ENCODE data around the gene NUP214. TPM values are rescaled to one million over a fixed set of nuclear protein-coding genes. Genes with fewer than 3 reads are reported as not detected.

NUP214 gene
- total RNA-seq, 5 donors from 2014 or later (not counting 1 experiment from before 2014, with no cell fraction given): 66.7 to 106 (median 68.5) TPM

DNA sequence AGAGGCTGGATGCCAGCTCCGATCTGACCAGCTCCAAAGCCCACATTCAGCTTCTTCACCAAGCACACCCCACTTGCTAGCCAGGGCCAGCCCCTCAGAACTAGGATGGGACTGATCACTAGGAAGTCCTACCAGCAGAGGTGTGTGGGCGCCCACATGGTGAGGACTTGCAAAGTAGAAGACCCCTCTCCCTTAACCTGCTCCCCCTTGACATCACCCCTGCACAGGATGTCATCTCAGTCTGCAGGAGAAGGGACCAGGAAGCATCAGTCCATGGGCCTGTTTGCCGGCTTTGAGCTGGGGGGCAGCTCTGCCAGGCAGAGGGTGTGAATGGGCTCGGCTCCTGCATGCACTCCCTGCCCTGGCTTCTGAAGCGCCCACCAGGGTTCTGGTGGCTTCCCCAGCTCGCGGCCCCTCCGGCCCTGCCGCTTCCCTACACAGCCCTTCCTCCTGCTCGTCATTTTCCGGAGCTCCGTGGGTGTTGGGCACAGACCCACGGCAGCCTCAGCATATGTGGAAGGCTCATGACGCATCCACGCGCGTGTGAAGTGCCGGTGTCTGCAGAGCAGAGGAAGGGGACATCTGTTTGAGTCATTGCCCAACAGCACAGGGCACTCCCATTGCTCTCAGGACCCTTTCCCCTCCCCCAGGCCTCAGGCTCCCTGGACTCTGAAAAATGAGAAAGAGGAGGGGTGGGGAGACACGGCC is 154.6 kb downstream of the NUP214 start:
- H3K36me3 Mint-ChIP-seq: peaks cover 8% of the 10 kb centered on the region
- no peak for DNase-seq
- H3K27me3 Mint-ChIP-seq: peaks cover 0 to 6% of the 10 kb centered on the region in 2 donors
- peak overlapping the region in 1 of 3 donors; percentile 91 for H3K4me3 Mint-ChIP-seq
- H3K4me1 ChIP-seq (ENCODE audit: control insufficient read depth in 1 of 2, extremely low read depth in 1 of 2, insufficient read depth in 2 of 2, low read length in 2 of 2): peaks cover 12 to 35% of the 10 kb centered on the region in 2 experiments
- no peak overlapping the region for H3K27ac ChIP-seq (ENCODE audit: low read length)
- ChIA-PET CTCF (interaction anchor here in 1 of 2 donors (0.6 to 0.9 kb wide), 2 partner anchors 10 to 113 kb away, joined by 3 to 4 read pairs; no protein-coding TSS in a partner anchor), POLR2A (no interaction called here)
- 91% methylated on average over 8 of the region's 19 CpGs for WGBS (ENCODE audit: insufficient coverage)
- H3K4me1 Mint-ChIP-seq: peaks cover 26 to 37% (median 34%) of the 10 kb centered on the region in 3 donors
- no peak for ATAC-seq (replicated peaks in 1 of 4)
- H3K27ac Mint-ChIP-seq: peak overlapping the region in 1 of 2 donors; percentile 91
- H3K9me3 ChIP-seq: no peaks in the 10 kb centered on the region
- H3K27me3 ChIP-seq (replicated peaks in 1 of 2; ENCODE audit: control insufficient read depth in 2 of 2, extremely low read depth in 1 of 2, insufficient read depth in 2 of 2, low read length in 1 of 2): peaks cover 3 to 14% of the 10 kb centered on the region in 2 experiments
- no peaks in the 10 kb centered on the region for H3K9me3 Mint-ChIP-seq
- no peak overlapping the region for H3K4me3 ChIP-seq (ENCODE audit: control insufficient read depth in 1 of 2, extremely low read depth in 1 of 2, low read length in 1 of 2)
- no peaks in the 10 kb centered on the region for H3K36me3 ChIP-seq (ENCODE audit: control insufficient read depth in 2 of 2, extremely low read depth in 1 of 2, insufficient read depth in 1 of 2, low read length in 1 of 2)

DNA sequence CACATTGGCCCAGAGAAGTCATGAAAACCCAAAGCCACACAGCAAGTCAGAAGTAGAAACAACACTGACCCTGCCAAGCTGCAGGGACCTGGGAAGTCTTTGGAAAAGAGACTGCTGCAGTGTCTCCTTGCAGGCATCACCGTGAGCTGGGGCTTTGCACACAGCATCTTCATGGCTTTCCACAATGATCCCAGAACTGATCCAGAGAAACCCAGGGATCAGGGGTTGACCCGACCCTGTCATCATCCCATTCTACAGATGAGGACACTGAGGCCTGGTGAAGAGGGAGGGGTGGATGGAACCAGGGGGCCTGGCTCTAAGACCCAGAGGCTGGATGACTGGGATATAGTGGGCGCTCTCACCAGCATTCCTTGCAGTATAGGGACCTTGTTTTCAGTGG is 155.3 kb downstream of the NUP214 start:
- DNase-seq (no peak), ATAC-seq (replicated peaks in 1 of 4) (no peak)
- Mint-ChIP-seq H3K27me3 (peaks cover 0 to 6% of the 10 kb centered on the region in 2 donors), H3K27ac (no peak overlapping the region), H3K9me3 (no peaks in the 10 kb centered on the region), H3K4me1 (peaks cover 26 to 37% (median 34%) of the 10 kb centered on the region in 3 donors), H3K36me3 (peaks cover 4% of the 10 kb centered on the region), H3K4me3 (no peak overlapping the region)
- Histone ChIP-seq H3K27ac (ENCODE audit: low read length) (no peak overlapping the region), H3K36me3 (ENCODE audit: control insufficient read depth in 2 of 2, extremely low read depth in 1 of 2, insufficient read depth in 1 of 2, low read length in 1 of 2) (no peaks in the 10 kb centered on the region), H3K27me3 (replicated peaks in 1 of 2; ENCODE audit: control insufficient read depth in 2 of 2, extremely low read depth in 1 of 2, insufficient read depth in 2 of 2, low read length in 1 of 2) (peaks cover 3 to 14% of the 10 kb centered on the region in 2 experiments), H3K4me3 (ENCODE audit: control insufficient read depth in 1 of 2, extremely low read depth in 1 of 2, low read length in 1 of 2) (no peak overlapping the region), H3K9me3 (no peaks in the 10 kb centered on the region), H3K4me1 (ENCODE audit: control insufficient read depth in 1 of 2, extremely low read depth in 1 of 2, insufficient read depth in 2 of 2, low read length in 2 of 2) (peaks cover 12 to 35% of the 10 kb centered on the region in 2 experiments)
- CTCF ChIA-PET: no interaction called here
- POLR2A ChIA-PET: no interaction called here
- 100% methylated on average over 1 of the region's 3 CpGs for WGBS (ENCODE audit: insufficient coverage)

DNA sequence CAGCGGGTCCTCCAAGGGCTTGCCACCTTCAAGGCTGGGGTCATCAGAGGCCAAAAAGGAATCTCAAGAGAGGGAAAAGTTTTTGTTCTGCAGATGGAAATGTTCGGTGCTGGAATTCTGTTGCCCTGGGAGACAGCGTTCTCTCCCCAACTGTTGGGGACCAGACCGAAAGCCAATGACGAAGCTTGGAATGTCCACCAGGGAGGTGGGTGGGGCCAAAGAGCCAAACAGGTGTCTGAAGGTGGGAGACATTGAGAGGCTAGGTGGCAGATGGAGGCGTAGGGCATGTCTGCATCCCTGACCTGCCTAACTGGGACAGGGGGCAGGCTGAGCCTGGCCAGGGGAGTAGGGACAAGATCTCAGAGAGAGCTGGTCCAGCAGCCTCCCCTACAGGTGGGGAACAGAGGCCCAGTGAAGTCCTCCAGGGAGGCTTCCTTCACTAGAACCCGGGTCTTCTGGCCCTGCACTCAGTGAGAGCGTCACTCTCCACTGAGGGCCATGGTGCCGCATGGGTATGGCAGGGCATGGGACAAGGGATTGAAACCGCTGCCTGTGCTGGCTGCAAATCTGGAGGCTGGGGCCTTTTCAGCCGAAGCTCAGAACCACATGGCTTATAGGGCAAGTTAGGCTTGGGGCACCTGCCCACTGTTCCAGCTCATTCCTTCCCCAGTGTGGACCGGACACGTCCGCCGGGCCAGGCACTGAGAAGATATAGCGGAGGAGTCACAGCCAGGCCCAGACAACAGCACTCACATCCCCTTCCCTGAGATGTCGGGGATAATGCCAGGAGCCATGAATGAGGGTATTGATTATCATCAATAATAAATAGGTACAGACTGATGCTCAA is 156.0 kb downstream of the NUP214 start:
- ATAC-seq (replicated peaks in 1 of 4) (no peak), DNase-seq (no peak)
- Histone ChIP-seq H3K36me3 (ENCODE audit: control insufficient read depth in 2 of 2, extremely low read depth in 1 of 2, insufficient read depth in 1 of 2, low read length in 1 of 2) (no peaks in the 10 kb centered on the region), H3K27me3 (replicated peaks in 1 of 2; ENCODE audit: control insufficient read depth in 2 of 2, extremely low read depth in 1 of 2, insufficient read depth in 2 of 2, low read length in 1 of 2) (peaks cover 3 to 14% of the 10 kb centered on the region in 2 experiments), H3K4me1 (ENCODE audit: control insufficient read depth in 1 of 2, extremely low read depth in 1 of 2, insufficient read depth in 2 of 2, low read length in 2 of 2) (peaks cover 12 to 35% of the 10 kb centered on the region in 2 experiments), H3K27ac (ENCODE audit: low read length) (no peak overlapping the region), H3K4me3 (ENCODE audit: control insufficient read depth in 1 of 2, extremely low read depth in 1 of 2, low read length in 1 of 2) (no peak overlapping the region), H3K9me3 (no peaks in the 10 kb centered on the region)
- WGBS (ENCODE audit: insufficient coverage): 89% methylated on average over 10 of the region's 17 CpGs
- Mint-ChIP-seq H3K27me3 (peaks cover 0 to 6% of the 10 kb centered on the region in 2 donors), H3K4me3 (peak overlapping the region in 2 of 3 donors; percentile 18 to 43), H3K27ac (no peak overlapping the region), H3K36me3 (peaks cover under 1% of the 10 kb centered on the region), H3K9me3 (no peaks in the 10 kb centered on the region), H3K4me1 (peaks cover 26 to 37% (median 34%) of the 10 kb centered on the region in 3 donors)
- ChIA-PET CTCF (no interaction called here), POLR2A (interaction anchor here in 1 of 2 donors (0.6 kb wide), 2 partner anchors 26 to 56 kb away, joined by 3 to 4 read pairs; no protein-coding TSS in a partner anchor)

DNA sequence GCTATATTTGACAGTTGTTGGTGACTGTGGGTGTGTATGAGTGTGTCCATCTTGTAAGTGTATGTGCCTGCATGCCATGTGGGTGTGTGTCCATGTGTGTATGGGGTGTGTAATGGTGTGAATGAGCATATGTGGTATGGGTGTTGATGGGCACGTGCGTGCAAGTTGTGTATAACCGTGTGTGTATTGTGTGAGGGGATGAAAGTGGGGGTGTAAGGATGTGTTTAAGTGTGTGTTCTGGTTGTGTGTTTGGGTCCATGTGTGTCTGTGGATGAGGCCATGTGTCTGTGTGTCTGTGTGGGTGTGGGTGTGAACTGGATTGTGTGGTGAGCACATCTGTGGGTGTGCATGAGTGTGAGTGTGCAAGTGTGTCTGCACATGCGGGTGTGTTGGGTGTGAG is 156.8 kb downstream of the NUP214 start:
- H3K4me1 Mint-ChIP-seq: peaks cover 26 to 37% (median 34%) of the 10 kb centered on the region in 3 donors
- ATAC-seq (replicated peaks in 1 of 4): no peak
- DNase-seq: no peak
- 86% methylated on average over 4 of the region's 4 CpGs for WGBS (ENCODE audit: insufficient coverage)
- H3K36me3 ChIP-seq (ENCODE audit: control insufficient read depth in 2 of 2, extremely low read depth in 1 of 2, insufficient read depth in 1 of 2, low read length in 1 of 2): no peaks in the 10 kb centered on the region
- no peaks in the 10 kb centered on the region for H3K9me3 ChIP-seq
- peak overlapping the region in 1 of 2 donors; percentile 10 for H3K4me3 ChIP-seq (ENCODE audit: control insufficient read depth in 1 of 2, extremely low read depth in 1 of 2, low read length in 1 of 2)
- POLR2A ChIA-PET: no interaction called here
- H3K4me3 Mint-ChIP-seq: peak overlapping the region; percentile 26 to 58 (median 43)
- H3K36me3 Mint-ChIP-seq: no peaks in the 10 kb centered on the region
- peaks cover 0 to 6% of the 10 kb centered on the region in 2 donors for H3K27me3 Mint-ChIP-seq
- H3K27me3 ChIP-seq (replicated peaks in 1 of 2; ENCODE audit: control insufficient read depth in 2 of 2, extremely low read depth in 1 of 2, insufficient read depth in 2 of 2, low read length in 1 of 2): peaks cover 3 to 14% of the 10 kb centered on the region in 2 experiments
- CTCF ChIA-PET: interaction anchor here in 1 of 2 donors (0.7 kb wide), 1 partner anchor 114 kb away, joined by 4 read pairs; no protein-coding TSS in a partner anchor
- peaks cover 12 to 35% of the 10 kb centered on the region in 2 experiments for H3K4me1 ChIP-seq (ENCODE audit: control insufficient read depth in 1 of 2, extremely low read depth in 1 of 2, insufficient read depth in 2 of 2, low read length in 2 of 2)
- H3K27ac ChIP-seq (ENCODE audit: low read length): no peak overlapping the region
- H3K27ac Mint-ChIP-seq: peak overlapping the region; percentile 5 to 29
- H3K9me3 Mint-ChIP-seq: no peaks in the 10 kb centered on the region

GRCh38 chr9:131282688-131283422 is 157.5 kb downstream of the NUP214 start:
- H3K36me3 ChIP-seq (ENCODE audit: control insufficient read depth in 2 of 2, extremely low read depth in 1 of 2, insufficient read depth in 1 of 2, low read length in 1 of 2): no peaks in the 10 kb centered on the region
- H3K4me3 Mint-ChIP-seq: peak overlapping the region in 2 of 3 donors; percentile 28 to 43
- peaks cover 26 to 37% (median 34%) of the 10 kb centered on the region in 3 donors for H3K4me1 Mint-ChIP-seq
- no peaks in the 10 kb centered on the region for H3K9me3 ChIP-seq
- no peaks in the 10 kb centered on the region for H3K36me3 Mint-ChIP-seq
- ChIA-PET POLR2A (interaction anchor here in 1 of 2 donors (0.5 kb wide), 1 partner anchor 10 kb away, joined by 4 read pairs; no protein-coding TSS in a partner anchor), CTCF (interaction anchor here in 1 of 2 donors (0.7 kb wide), 1 partner anchor 113 kb away, joined by 4 read pairs; no protein-coding TSS in a partner anchor)
- peak in 1 of 4 experiments; percentile 15 for ATAC-seq (replicated peaks in 1 of 4)
- DNase-seq: peak in 2 of 35 experiments; percentile 17 to 23
- H3K27me3 ChIP-seq (replicated peaks in 1 of 2; ENCODE audit: control insufficient read depth in 2 of 2, extremely low read depth in 1 of 2, insufficient read depth in 2 of 2, low read length in 1 of 2): peaks cover 3 to 14% of the 10 kb centered on the region in 2 experiments
- 12% methylated on average over 56 of the region's 61 CpGs for WGBS (ENCODE audit: insufficient coverage)
- peaks cover 12 to 35% of the 10 kb centered on the region in 2 experiments for H3K4me1 ChIP-seq (ENCODE audit: control insufficient read depth in 1 of 2, extremely low read depth in 1 of 2, insufficient read depth in 2 of 2, low read length in 2 of 2)
- H3K27ac ChIP-seq (ENCODE audit: low read length): no peak overlapping the region
- no peak overlapping the region for H3K4me3 ChIP-seq (ENCODE audit: control insufficient read depth in 1 of 2, extremely low read depth in 1 of 2, low read length in 1 of 2)
- peaks cover 0 to 6% of the 10 kb centered on the region in 2 donors for H3K27me3 Mint-ChIP-seq
- H3K27ac Mint-ChIP-seq: no peak overlapping the region
- no peaks in the 10 kb centered on the region for H3K9me3 Mint-ChIP-seq

All from T-cell (primary cell).